GM12874 (cell line): ENCODE results near the gene GPR39.

Experiments
- CTCF ChIP-seq: IDR thresholded peaks from 2 replicates; pipeline ENCODE4 v1.5.1; 2011; ENCODE audit warnings: low read depth, mild to moderate bottlenecking, control low read depth, low read length, moderate library complexity; ENCODE audit not compliant: insufficient read depth

The GPR39 gene

GRCh38 chr2:132615329-132616085, 198.9 kb downstream of the GPR39 start:
- TF ChIP-seq CTCF: no peak

GRCh38 chr2:132617989-132618388, 201.4 kb downstream of the GPR39 start:
- no peak for TF ChIP-seq CTCF

- no peak for TF ChIP-seq CTCF
Measured at GRCh38 chr2:132618734-132619133, 202.1 kb downstream of the GPR39 start.

GRCh38 chr2:132620115-132620514, 203.5 kb downstream of the GPR39 start:
- TF ChIP-seq CTCF: no peak

GRCh38 chr2:132621131-132621875, 204.7 kb downstream of the GPR39 start:
- TF ChIP-seq CTCF: no peak

- TF ChIP-seq CTCF: no peak
Measured at GRCh38 chr2:132623096-132623839, 206.7 kb downstream of the GPR39 start.

GRCh38 chr2:132627536-132627935, 210.9 kb downstream of the GPR39 start:
- TF ChIP-seq CTCF: no peak
